ENCODE results near the gene CSN1S1. TPM values are rescaled to one million over a fixed set of nuclear protein-coding genes. Genes with fewer than 3 reads are reported as not detected.
"Not testable (repeated sequence)": the region's sequence is repeated elsewhere in the genome, so short reads cannot be mapped to it uniquely, and the experiment has no call there.

The CSN1S1 gene
- total and polyA plus RNA-seq, 2 donors from 2014 or later: not detected

- Histone ChIP-seq H3K4me1 (ENCODE audit: control insufficient read depth in 2 of 3, insufficient read depth in 2 of 3, low read depth in 1 of 3, low read length in 3 of 3) (no peaks in the 10 kb centered on the region), H3K4me3 (ENCODE audit: low read length in 3 of 3) (no peak overlapping the region), H3K9ac (ENCODE audit: low read length in 3 of 3) (no peak overlapping the region), H3K36me3 (ENCODE audit: control insufficient read depth in 2 of 3, insufficient read depth in 3 of 3, low read length in 3 of 3) (no peaks in the 10 kb centered on the region), H3K9me3 (ENCODE audit: control insufficient read depth in 2 of 3, insufficient read depth in 1 of 3, low read length in 3 of 3) (no peaks in the 10 kb centered on the region), H3K27me3 (ENCODE audit: control insufficient read depth, insufficient read depth, low read length) (no peaks in the 10 kb centered on the region), H3K27ac (ENCODE audit: low read depth in 2 of 2, low read length in 2 of 2) (no peak overlapping the region)
- TF ChIP-seq CTCF (IDR thresholded peaks at IDR 0.05; ENCODE audit: borderline replicate concordance, extremely low read depth, insufficient read depth): no peak
- DNase-seq: no peak
- intact Hi-C loops (cut with DNase I): no loop called here
- no peak for FAIRE-seq
Measured at GRCh38 chr4:69920874-69921273, 10.0 kb upstream of the CSN1S1 start.

- H3K9ac ChIP-seq (ENCODE audit: low read length in 3 of 3); H3K4me1 ChIP-seq (ENCODE audit: control insufficient read depth in 2 of 3, insufficient read depth in 2 of 3, low read depth in 1 of 3, low read length in 3 of 3); intact Hi-C loops (cut with DNase I); H3K27ac ChIP-seq (ENCODE audit: low read depth in 2 of 2, low read length in 2 of 2); H3K4me3 ChIP-seq (ENCODE audit: low read length in 3 of 3); H3K36me3 ChIP-seq (ENCODE audit: control insufficient read depth in 2 of 3, insufficient read depth in 3 of 3, low read length in 3 of 3); H3K9me3 ChIP-seq (ENCODE audit: control insufficient read depth in 2 of 3, insufficient read depth in 1 of 3, low read length in 3 of 3); H3K27me3 ChIP-seq (ENCODE audit: control insufficient read depth, insufficient read depth, low read length); FAIRE-seq: not testable (repeated sequence)
- DNase-seq: peak in 1 of 5 donors; percentile 68
Measured at GRCh38 chr4:69923782-69924410, 7.0 kb upstream of the CSN1S1 start.

GRCh38 chr4:69934150-69934549 lies 3.3 kb downstream of the CSN1S1 start:
- no peak overlapping the region for H3K4me3 ChIP-seq (ENCODE audit: low read length in 3 of 3)

GRCh38 chr4:69936566-69936965 lies 5.7 kb downstream of the CSN1S1 start:
- Histone ChIP-seq H3K36me3 (ENCODE audit: control insufficient read depth in 2 of 3, insufficient read depth in 3 of 3, low read length in 3 of 3) (no peaks in the 10 kb centered on the region), H3K27me3 (ENCODE audit: control insufficient read depth, insufficient read depth, low read length) (no peaks in the 10 kb centered on the region), H3K4me3 (ENCODE audit: low read length in 3 of 3) (no peak overlapping the region), H3K9ac (ENCODE audit: low read length in 3 of 3) (no peak overlapping the region), H3K9me3 (ENCODE audit: control insufficient read depth in 2 of 3, insufficient read depth in 1 of 3, low read length in 3 of 3) (no peaks in the 10 kb centered on the region), H3K4me1 (ENCODE audit: control insufficient read depth in 2 of 3, insufficient read depth in 2 of 3, low read depth in 1 of 3, low read length in 3 of 3) (no peaks in the 10 kb centered on the region), H3K27ac (ENCODE audit: low read depth in 2 of 2, low read length in 2 of 2) (no peak overlapping the region)
- intact Hi-C loops (cut with DNase I): no loop called here
- FAIRE-seq: no peak
- no peak for DNase-seq
- TF ChIP-seq CTCF (IDR thresholded peaks at IDR 0.05; ENCODE audit: borderline replicate concordance, extremely low read depth, insufficient read depth): no peak

More at GRCh38 chr4:69934150-69934549, 3.3 kb downstream of the CSN1S1 start:
- DNase-seq: no peak
- intact Hi-C loops (cut with DNase I): no loop called here
- H3K4me1 ChIP-seq (ENCODE audit: control insufficient read depth in 2 of 3, insufficient read depth in 2 of 3, low read depth in 1 of 3, low read length in 3 of 3): no peaks in the 10 kb centered on the region
- H3K36me3 ChIP-seq (ENCODE audit: control insufficient read depth in 2 of 3, insufficient read depth in 3 of 3, low read length in 3 of 3): no peaks in the 10 kb centered on the region
- no peaks in the 10 kb centered on the region for H3K9me3 ChIP-seq (ENCODE audit: control insufficient read depth in 2 of 3, insufficient read depth in 1 of 3, low read length in 3 of 3)
- no peaks in the 10 kb centered on the region for H3K27me3 ChIP-seq (ENCODE audit: control insufficient read depth, insufficient read depth, low read length)
- no peak for TF ChIP-seq CTCF (IDR thresholded peaks at IDR 0.05; ENCODE audit: borderline replicate concordance, extremely low read depth, insufficient read depth)
- H3K27ac ChIP-seq (ENCODE audit: low read depth in 2 of 2, low read length in 2 of 2): no peak overlapping the region
- no peak for FAIRE-seq
- H3K9ac ChIP-seq (ENCODE audit: low read length in 3 of 3): no peak overlapping the region
